ENCODE data around the gene ADAM23.

Gene ADAM23

DNA sequence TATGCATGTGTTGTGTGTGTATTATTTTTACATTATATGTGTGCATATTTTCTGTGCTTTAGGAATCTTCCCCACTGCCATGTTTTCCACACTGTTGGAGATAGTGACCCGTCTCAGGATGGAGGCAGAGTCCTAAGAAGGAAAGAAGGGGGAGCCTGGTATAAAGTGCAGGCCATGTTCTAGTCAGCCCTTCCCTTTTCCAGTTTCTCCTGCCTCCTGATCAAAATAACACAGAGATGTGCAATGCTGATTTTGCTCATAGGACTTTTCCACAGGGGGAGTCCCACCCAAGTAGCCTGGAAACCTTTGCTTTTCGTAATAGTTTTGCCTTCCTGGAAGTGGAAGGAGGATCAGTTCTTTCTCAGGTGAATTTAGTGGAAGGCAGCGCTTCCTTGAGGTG is 126.1 kb downstream of the ADAM23 start:
- no peak for DNase-seq (ENCODE audit: low spot score)

DNA sequence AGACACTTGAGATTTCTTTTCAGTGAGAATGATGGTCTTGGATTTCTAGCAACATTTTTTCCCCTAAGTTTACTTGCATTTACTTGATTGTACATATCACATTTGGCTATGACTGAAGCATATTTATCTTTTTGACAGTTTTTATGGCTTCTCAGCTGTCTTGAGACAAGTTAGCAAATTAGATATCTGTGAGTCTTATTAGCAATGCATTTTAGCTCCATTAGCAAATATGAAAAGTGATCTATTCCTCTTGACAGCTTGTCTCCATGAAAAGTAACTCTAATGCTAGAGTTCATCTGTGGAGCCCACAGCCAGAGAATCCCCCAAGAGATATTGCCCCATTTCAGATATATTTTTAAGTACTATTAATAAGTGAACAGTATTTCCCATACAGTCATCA is 126.9 kb downstream of the ADAM23 start:
- no peak for DNase-seq (ENCODE audit: low spot score)

DNA sequence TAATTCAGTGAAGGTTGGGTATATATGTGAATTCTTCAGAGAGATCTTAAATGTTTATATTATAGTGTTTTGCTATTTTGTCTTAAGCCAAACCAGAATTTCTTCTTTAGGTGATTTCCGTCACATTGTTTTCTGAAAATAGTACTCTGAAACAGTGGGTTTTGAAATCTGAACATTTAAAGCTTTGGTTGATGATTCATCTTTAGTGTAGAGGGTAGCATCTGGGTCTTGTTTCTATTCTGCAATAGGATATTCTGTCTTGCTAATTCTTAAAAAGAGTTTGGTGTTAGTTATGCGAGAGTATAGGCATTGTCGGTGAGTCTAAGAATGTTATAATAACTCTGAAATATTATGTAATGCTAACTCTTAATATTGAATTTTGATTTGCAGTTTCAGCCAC is 129.4 kb downstream of the ADAM23 start:
- no peak for DNase-seq (ENCODE audit: low spot score)

DNA sequence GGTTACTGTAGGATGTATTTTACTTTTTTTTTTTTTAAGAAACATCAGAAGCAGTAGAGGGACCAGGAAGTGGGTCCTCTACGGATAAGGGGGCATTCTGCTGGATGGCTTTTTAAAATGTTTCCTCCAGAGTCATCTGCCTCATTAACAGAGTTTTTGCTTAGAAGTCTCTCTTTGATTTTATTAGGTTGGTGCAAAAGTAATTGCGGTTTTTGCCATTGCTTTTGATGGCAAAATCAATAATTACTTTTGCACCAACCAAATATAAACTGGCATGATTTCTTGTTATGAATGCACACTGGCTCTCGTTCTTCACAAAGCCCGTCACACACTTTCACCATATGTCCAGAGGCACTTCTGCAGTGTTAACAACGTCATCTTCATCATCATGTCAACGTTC is 130.5 kb downstream of the ADAM23 start:
- no peak for DNase-seq (ENCODE audit: low spot score)

GRCh38 chr2:206584323-206585116 is 141.2 kb downstream of the ADAM23 start:
- DNase-seq (ENCODE audit: low spot score), result no peak

DNA sequence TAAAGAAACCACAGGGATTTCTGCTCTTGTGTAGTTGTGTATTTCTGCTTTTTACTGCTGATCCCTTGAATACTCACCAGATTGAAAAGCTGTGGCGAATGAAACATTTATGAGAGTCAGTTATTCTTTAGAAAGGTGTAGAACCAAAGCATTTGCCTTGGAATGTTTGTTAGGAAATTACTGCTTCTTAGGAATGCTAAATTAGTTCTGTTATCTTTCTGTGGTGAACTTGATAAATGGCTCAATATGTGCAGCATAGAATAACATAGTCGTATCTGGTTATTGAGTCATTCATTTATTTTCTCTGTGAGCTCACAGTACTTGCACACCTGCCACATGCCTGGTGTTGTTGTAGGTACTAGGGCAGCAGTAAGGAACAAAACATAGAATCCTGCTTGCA is 142.0 kb downstream of the ADAM23 start:
- DNase-seq (ENCODE audit: low spot score), result no peak

GRCh38 chr2:206586609-206587008 is 143.3 kb downstream of the ADAM23 start:
- DNase-seq (ENCODE audit: low spot score), result no peak

DNA sequence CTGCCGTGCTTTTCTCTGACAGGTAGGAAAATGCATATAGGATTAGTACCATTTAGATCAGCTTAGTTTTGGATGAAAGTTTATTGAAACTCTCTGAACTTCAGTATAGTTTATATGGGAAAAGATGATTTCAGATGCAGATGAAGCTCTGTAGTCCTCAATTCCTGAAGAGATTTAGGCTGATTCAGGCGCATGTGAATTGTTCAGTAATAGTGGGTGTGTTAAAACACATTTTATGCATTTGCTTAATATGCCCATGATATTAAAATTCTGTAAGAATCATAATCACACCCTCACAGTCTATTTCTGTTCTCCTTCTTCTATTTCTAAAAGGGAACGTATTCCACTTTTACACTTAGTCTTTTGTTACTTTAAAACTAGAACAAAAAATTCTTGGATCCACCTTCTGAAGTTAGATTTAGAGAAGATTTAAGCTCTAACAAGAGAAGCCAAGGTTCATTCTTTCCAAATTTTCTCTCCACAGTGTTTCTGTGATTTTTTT is 154.4 kb downstream of the ADAM23 start:
- DNase-seq (ENCODE audit: low spot score), result no peak

GRCh38 chr2:206603243-206603642 is 159.9 kb downstream of the ADAM23 start:
- no peak for DNase-seq (ENCODE audit: low spot score)

GRCh38 chr2:206610451-206610850 is 167.1 kb downstream of the ADAM23 start:
- no peak for DNase-seq (ENCODE audit: low spot score)

DNA sequence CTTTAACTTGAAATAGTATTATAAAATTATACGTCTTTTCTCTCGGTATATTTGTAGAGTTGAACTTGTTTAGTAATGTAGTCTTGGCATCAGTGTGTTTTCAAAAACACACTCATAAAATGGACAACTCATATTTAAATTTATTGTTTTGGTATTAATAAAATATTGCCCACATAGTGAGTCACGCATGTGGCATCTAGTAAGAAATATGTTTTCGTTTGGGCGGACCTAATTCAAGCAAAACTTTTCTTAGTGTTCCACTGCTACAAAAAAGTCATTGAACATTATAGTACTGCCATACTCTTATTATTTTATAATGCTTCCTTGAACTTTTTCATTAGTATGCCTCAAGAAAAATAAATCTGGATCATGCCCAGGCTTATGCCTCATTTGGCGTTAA is 167.9 kb downstream of the ADAM23 start:
- no peak for DNase-seq (ENCODE audit: low spot score)

DNA sequence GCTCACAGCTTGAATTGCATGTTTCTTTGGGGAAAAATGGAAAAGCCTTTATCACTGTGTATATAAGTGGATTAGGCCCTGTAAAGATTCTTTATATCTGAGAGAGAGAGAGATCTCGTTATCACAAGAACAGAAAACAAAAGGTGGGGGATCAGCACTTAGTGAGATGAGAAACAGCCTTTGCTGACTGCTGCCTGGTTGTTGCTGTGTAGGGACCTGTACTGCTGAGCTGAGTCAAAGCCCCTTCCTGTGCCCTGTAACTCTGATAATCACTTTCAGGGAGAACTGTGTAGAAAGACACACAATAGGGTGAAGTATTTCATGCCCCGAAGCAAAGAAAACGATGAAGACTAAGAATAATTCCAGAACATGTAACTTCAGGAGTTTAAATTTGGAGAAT is 168.4 kb downstream of the ADAM23 start:
- no peak for DNase-seq (ENCODE audit: low spot score)

GRCh38 chr2:206614811-206615210 is 171.5 kb downstream of the ADAM23 start:
- no peak for DNase-seq (ENCODE audit: low spot score)

DNA sequence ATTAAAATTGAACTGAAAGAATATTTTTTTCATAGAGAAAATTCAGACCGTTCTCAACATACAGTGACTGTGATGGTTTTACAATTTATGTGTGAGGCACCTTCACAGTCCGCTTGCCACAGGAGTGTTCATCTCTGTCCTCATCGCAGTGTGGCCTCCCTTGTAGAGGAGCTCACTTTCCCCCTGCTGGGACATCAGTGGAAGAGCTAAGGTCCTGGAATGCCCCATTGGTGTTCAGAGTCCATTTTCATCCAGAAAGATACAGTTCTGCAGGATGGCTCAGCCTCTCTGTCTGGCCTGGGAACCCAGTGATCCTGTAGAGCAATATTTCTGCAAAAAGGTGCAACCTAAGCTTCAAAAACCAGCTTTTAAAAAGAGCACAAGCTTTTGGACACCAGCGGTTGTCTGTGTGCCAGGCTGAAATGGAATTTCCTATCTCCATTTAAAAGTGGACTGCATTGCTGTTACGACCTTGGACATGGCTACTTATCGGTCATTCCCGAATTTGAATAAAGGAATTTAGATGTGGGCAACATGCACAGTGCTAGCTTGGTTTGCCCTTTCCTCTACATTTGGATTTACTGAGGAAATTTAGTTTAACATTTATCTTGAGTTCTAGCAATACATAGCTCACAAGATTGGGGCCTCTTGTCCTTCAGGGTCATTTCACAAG is 172.2 kb downstream of the ADAM23 start:
- no peak for DNase-seq (ENCODE audit: low spot score)

GRCh38 chr2:206616151-206616550 is 172.8 kb downstream of the ADAM23 start:
- DNase-seq (ENCODE audit: low spot score), result no peak

DNA sequence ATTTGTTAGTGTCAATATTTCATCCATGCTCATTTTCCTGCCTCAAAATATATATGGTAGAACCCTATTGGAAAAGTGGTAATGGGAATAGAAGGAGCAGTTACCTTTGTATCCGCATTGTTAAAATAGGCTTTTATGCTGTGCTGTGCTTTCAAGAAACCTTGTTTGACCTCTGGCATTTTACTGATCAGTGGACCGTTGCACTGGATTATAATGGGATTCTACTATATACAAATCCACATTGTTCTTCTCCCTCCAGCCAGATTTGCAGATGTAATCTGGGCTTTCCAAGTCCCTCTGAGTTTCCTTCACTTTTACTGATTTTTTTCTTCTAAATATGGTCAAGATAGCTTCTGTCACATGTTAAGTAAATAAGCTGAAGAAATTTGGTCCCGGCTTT is 175.7 kb downstream of the ADAM23 start:
- no peak for DNase-seq (ENCODE audit: low spot score)

DNA sequence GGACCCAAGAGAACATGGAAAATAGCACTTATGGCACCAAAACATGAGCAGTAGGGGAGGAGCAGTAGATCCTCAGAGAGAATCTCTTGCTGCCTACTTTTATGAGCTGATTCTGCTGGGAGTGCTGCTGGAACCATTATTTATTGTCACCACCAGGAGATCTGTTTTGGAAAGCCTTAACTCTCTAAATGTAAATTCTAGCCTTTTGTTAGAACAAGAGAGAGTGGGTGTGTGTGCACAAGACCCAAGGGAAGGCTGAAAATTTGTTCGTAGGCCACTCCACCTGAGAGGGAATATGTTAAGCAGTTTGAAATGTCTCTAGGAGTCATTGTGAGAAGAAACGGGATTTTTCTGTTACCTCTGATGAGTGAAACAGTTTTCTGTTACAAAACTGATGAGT is 182.8 kb downstream of the ADAM23 start:
- DNase-seq (ENCODE audit: low spot score), result no peak

DNA sequence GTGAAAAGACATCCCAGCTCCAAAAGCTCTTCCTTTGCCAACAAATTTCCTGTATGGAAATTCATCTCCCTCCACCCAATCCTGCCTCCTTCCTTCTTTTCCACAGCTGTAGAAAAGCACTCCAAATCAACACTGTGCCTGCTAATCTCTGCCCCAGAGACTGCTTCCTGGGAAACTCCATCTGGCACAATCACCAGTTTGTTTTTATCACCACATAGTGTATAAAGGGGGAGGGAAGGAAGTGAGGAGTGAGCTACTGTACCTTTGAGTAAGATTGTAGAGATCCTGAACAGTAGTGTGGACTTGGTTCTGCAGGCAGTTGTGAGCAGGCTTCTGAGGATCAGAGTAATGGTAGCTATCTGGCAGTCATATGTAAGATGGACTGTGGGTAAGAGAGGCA is 184.3 kb downstream of the ADAM23 start:
- no peak for DNase-seq (ENCODE audit: low spot score)

DNA sequence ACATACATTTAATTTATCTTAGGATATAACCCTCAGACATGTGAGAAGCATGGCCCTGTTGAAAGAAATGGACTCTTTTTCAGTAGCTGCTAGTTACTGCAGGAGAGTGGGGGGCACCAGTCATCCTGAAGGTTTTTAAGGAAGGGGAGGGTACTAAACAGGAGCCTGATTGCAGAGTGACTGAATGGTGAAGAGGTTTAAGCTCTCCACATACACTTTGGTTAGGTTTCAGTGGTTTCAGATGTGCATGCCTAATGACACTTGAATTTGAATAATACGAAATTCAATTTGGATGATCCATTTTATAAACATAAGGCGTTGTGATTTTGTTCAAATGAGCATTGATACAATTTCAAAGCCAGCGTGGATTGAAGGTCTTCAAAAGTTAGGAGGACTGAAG is 188.0 kb downstream of the ADAM23 start:
- no peak for DNase-seq (ENCODE audit: low spot score)

- no peak for DNase-seq (ENCODE audit: low spot score)
Measured at GRCh38 chr2:206635015-206635414, 191.7 kb downstream of the ADAM23 start.

DNA sequence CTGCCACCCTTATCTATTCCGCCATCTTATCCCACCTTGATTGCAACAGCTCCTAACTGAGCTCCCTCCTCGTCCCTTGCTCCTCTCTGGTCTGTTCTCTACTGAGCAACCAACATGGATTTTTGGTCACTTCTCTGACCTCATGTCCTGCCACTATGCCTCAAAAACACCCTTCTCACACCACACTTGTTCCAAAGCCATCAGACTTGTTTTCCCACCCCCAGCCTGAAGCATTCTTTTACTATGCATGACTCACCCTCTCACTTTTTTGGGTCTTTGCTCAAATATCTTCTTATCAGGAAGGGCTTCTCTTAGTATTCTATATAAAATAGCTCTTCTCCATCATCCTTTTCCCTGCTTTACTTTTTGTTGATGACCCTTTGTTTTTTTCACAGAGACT is 196.3 kb downstream of the ADAM23 start:
- no peak for DNase-seq (ENCODE audit: low spot score)

DNA sequence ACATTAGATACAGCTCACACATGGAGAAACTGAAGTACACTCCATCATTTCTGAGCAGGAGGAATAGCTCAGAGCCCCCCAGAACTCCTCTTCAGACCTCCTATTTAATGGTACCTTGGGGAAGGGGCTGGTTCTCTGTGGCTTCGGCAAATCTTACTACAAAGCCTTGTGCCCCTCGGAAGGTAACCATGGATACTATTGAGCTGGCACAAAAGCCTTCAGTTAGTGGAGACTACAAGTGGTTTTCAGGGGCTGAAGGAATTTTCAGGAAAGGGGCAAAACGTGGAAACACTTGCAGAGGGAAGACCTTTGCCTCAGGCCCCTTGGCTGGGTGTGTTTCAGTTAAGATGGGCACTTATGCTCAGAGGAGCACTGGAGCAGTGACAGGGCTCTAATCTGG is 197.9 kb downstream of the ADAM23 start:
- DNase-seq (ENCODE audit: low spot score), result no peak

Measured in CD4-positive, alpha-beta T cell treated with Interleukin-2 at 100 ng/mL for 4 hours (primary cell).